ENCODE results near the gene SUDS3. TPM values are rescaled to one million over a fixed set of nuclear protein-coding genes. Genes with fewer than 3 reads are reported as not detected.

SUDS3 gene
- polyA plus RNA-seq, 3 donors from 2014 or later = 12.2 to 13.0 (median 12.5) TPM

GRCh38 chr12:118361092-118361404 lies 15.3 kb upstream of the SUDS3 start:
- H3K27ac Mint-ChIP-seq = no peak overlapping the region
- peaks cover 0 to 3% (median 0%) of the 10 kb centered on the region in 3 donors for H3K36me3 Mint-ChIP-seq

GRCh38 chr12:118361889-118362288 lies 14.5 kb upstream of the SUDS3 start:
- peaks cover 51 to 70% of the 10 kb centered on the region in 2 donors for H3K4me1 Mint-ChIP-seq
- no peak overlapping the region for H3K27ac Mint-ChIP-seq
- H3K4me3 Mint-ChIP-seq = no peak overlapping the region
- no peaks in the 10 kb centered on the region for H3K27me3 Mint-ChIP-seq (ENCODE audit: low read depth in 3 of 3)
- peaks cover 0 to 3% (median 0%) of the 10 kb centered on the region in 3 donors for H3K36me3 Mint-ChIP-seq
- H3K9me3 Mint-ChIP-seq = no peaks in the 10 kb centered on the region
- DNase-seq = no peak

More at GRCh38 chr12:118361092-118361404, 15.3 kb upstream of the SUDS3 start:
- Mint-ChIP-seq H3K4me1 (peaks cover 60 to 79% of the 10 kb centered on the region in 2 donors), H3K9me3 (no peaks in the 10 kb centered on the region), H3K27me3 (ENCODE audit: low read depth in 3 of 3) (no peaks in the 10 kb centered on the region), H3K4me3 (no peak overlapping the region)
- DNase-seq = no peak

- Mint-ChIP-seq H3K9me3 (no peaks in the 10 kb centered on the region), H3K27ac (no peak overlapping the region), H3K36me3 (no peaks in the 10 kb centered on the region), H3K4me1 (peaks cover 43 to 58% of the 10 kb centered on the region in 2 donors), H3K27me3 (ENCODE audit: low read depth in 3 of 3) (peaks cover 0 to 9% (median 2%) of the 10 kb centered on the region in 3 donors), H3K4me3 (no peak overlapping the region)
- no peak for DNase-seq
Observed at GRCh38 chr12:118368821-118369220, 7.5 kb upstream of the SUDS3 start.

GRCh38 chr12:118370601-118371000 lies 5.8 kb upstream of the SUDS3 start:
- H3K27ac Mint-ChIP-seq = peak overlapping the region in 4 of 6 donors; percentile 13 to 83 (median 69)
- H3K4me3 Mint-ChIP-seq = peak overlapping the region; percentile 92 to 96 (median 94)
- peaks cover 38 to 58% of the 10 kb centered on the region in 2 donors for H3K4me1 Mint-ChIP-seq
- peaks cover 0 to 9% (median 7%) of the 10 kb centered on the region in 3 donors for H3K27me3 Mint-ChIP-seq (ENCODE audit: low read depth in 3 of 3)
- no peaks in the 10 kb centered on the region for H3K36me3 Mint-ChIP-seq
- no peaks in the 10 kb centered on the region for H3K9me3 Mint-ChIP-seq
- no peak for DNase-seq

GRCh38 chr12:118371321-118372282 lies 4.8 kb upstream of the SUDS3 start:
- no peak for DNase-seq
- peaks cover 4 to 13% (median 12%) of the 10 kb centered on the region in 3 donors for H3K27me3 Mint-ChIP-seq (ENCODE audit: low read depth in 3 of 3)
- no peaks in the 10 kb centered on the region for H3K9me3 Mint-ChIP-seq
- H3K4me1 Mint-ChIP-seq = peaks cover 44 to 61% of the 10 kb centered on the region in 2 donors
- H3K36me3 Mint-ChIP-seq = no peaks in the 10 kb centered on the region
- H3K27ac Mint-ChIP-seq = peak overlapping the region in 5 of 6 donors; percentile 71 to 92 (median 84)
- H3K4me3 Mint-ChIP-seq = peak overlapping the region; percentile 92 to 96 (median 94)

GRCh38 chr12:118372541-118373495 lies 3.5 kb upstream of the SUDS3 start, which contains the start of gene TAOK3:
TAOK3 (minus strand) TSS chr12:118372907; CDS start chr12:118255567, 117,340 bp downstream.
- Mint-ChIP-seq H3K4me1 (peaks cover 53 to 71% of the 10 kb centered on the region in 2 donors), H3K4me3 (peak within 1 kb of the TSS; percentile 92 to 96 (median 94)), H3K27ac (peak within 1 kb of the TSS; percentile 92 to 95 (median 94)), H3K36me3 (no peaks in the 10 kb centered on the region), H3K27me3 (ENCODE audit: low read depth in 3 of 3) (peaks cover 8 to 21% (median 17%) of the 10 kb centered on the region in 3 donors), H3K9me3 (no peaks in the 10 kb centered on the region)
- DNase-seq = peak; percentile 97 to 98 (median 98)

GRCh38 chr12:118373616-118374015 lies 2.7 kb upstream of the SUDS3 start:
- no peaks in the 10 kb centered on the region for H3K36me3 Mint-ChIP-seq
- no peak for DNase-seq
- no peaks in the 10 kb centered on the region for H3K9me3 Mint-ChIP-seq
- peak overlapping the region; percentile 92 to 95 (median 94) for H3K27ac Mint-ChIP-seq
- peaks cover 58 to 76% of the 10 kb centered on the region in 2 donors for H3K4me1 Mint-ChIP-seq
- peak overlapping the region; percentile 92 to 96 (median 94) for H3K4me3 Mint-ChIP-seq
- peaks cover 11 to 22% (median 21%) of the 10 kb centered on the region in 3 donors for H3K27me3 Mint-ChIP-seq (ENCODE audit: low read depth in 3 of 3)

- H3K36me3 Mint-ChIP-seq = no peaks in the 10 kb centered on the region
- H3K27me3 Mint-ChIP-seq (ENCODE audit: low read depth in 3 of 3) = peaks cover 11 to 22% (median 21%) of the 10 kb centered on the region in 3 donors
Observed at GRCh38 chr12:118374126-118374725, 2.1 kb upstream of the SUDS3 start.

GRCh38 chr12:118374909-118375308 lies 1.4 kb upstream of the SUDS3 start:
- H3K9me3 Mint-ChIP-seq = no peaks in the 10 kb centered on the region
- peaks cover 0 to 1% (median 0%) of the 10 kb centered on the region in 3 donors for H3K36me3 Mint-ChIP-seq
- H3K27ac Mint-ChIP-seq = peak overlapping the region in 4 of 6 donors; percentile 19 to 62 (median 46)
- peak overlapping the region in 4 of 5 donors; percentile 46 to 55 (median 50) for H3K4me3 Mint-ChIP-seq
- peaks cover 55 to 66% of the 10 kb centered on the region in 2 donors for H3K4me1 Mint-ChIP-seq
- peaks cover 11 to 22% (median 21%) of the 10 kb centered on the region in 3 donors for H3K27me3 Mint-ChIP-seq (ENCODE audit: low read depth in 3 of 3)
- DNase-seq = no peak

More at GRCh38 chr12:118374126-118374725, 2.1 kb upstream of the SUDS3 start:
- Mint-ChIP-seq H3K9me3 (no peaks in the 10 kb centered on the region), H3K27ac (peak overlapping the region in 3 of 6 donors; percentile 62 to 92 (median 75)), H3K4me1 (peaks cover 57 to 73% of the 10 kb centered on the region in 2 donors), H3K4me3 (peak overlapping the region in 4 of 5 donors; percentile 27 to 63 (median 53))
- DNase-seq = no peak

GRCh38 chr12:118375348-118375747 lies 1.0 kb upstream of the SUDS3 start:
- peaks cover 11 to 22% (median 21%) of the 10 kb centered on the region in 3 donors for H3K27me3 Mint-ChIP-seq (ENCODE audit: low read depth in 3 of 3)
- no peaks in the 10 kb centered on the region for H3K9me3 Mint-ChIP-seq
- H3K36me3 Mint-ChIP-seq = peaks cover 0 to 3% (median 1%) of the 10 kb centered on the region in 3 donors
- peak overlapping the region in 5 of 6 donors; percentile 19 to 99 (median 97) for H3K27ac Mint-ChIP-seq
- H3K4me3 Mint-ChIP-seq = peak overlapping the region; percentile 46 to 96 (median 55)
- no peak for DNase-seq
- H3K4me1 Mint-ChIP-seq = peaks cover 51 to 62% of the 10 kb centered on the region in 2 donors

- peaks cover 11 to 22% (median 16%) of the 10 kb centered on the region in 3 donors for H3K27me3 Mint-ChIP-seq (ENCODE audit: low read depth in 3 of 3)
- peaks cover 3 to 7% (median 7%) of the 10 kb centered on the region in 3 donors for H3K36me3 Mint-ChIP-seq
- peaks cover 38 to 52% of the 10 kb centered on the region in 2 donors for H3K4me1 Mint-ChIP-seq
- peak overlapping the region; percentile 85 to 94 (median 90) for H3K27ac Mint-ChIP-seq
- H3K9me3 Mint-ChIP-seq = no peaks in the 10 kb centered on the region
- DNase-seq = no peak
- H3K4me3 Mint-ChIP-seq = peak overlapping the region; percentile 92 to 96 (median 95)
Observed at GRCh38 chr12:118377021-118377883, 897 bp downstream of the SUDS3 start.

Measured in immature natural killer cell (primary cell).